Measurements from ENCODE around the gene BMP4. TPM values are rescaled to one million over a fixed set of nuclear protein-coding genes. Genes with fewer than 3 reads are reported as not detected.

BMP4 gene
- total RNA-seq, 1 experiment from 2014 or later = 0.87 TPM

DNA sequence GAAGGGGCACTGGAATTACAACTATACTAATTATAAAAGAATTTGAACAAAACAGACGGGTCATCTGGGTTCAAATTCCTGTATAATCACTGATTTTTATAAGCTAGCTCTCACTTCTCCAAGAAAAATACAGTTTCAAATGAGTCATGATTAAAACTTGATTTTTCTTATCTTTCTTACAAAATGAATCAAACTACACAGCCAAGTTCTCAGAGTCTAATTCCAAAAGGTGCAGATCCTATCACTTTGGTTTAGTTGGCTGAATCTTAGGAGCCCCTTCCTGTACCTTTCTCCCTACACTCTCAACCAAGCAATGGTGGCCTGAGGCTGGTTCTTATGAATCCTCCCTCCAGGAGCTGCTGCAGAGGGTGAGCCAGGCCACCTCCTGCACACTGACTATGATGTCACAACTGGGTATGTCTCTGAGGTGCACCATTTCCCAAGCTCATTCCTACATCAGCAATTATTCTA lies 43.8 kb upstream of the BMP4 start:
- Histone ChIP-seq H3K36me3 (ENCODE audit: control insufficient read depth, insufficient read depth, low read length) (no peaks in the 10 kb centered on the region), H3K4me3 (ENCODE audit: low read depth in 2 of 2, low read length in 2 of 2) (no peak overlapping the region), H3K4me1 (ENCODE audit: control insufficient read depth, insufficient read depth, low read length) (no peaks in the 10 kb centered on the region), H3K27me3 (ENCODE audit: control insufficient read depth, insufficient read depth, low read length) (no peaks in the 10 kb centered on the region), H3K9me3 (ENCODE audit: control insufficient read depth, insufficient read depth, low read depth, low read length) (no peaks in the 10 kb centered on the region), H3K27ac (ENCODE audit: low read length) (no peak overlapping the region)
- in situ Hi-C loops (cut with HindIII; ENCODE audit: low pct_unique_long_range_greater_than_20kb, low sequenced_read_pairs) = no loop called here
- ChIA-PET CTCF (no interaction called here), POLR2A (no interaction called here)
- no peak for TF ChIP-seq CTCF (IDR thresholded peaks at IDR 0.05)
- no peak for TF ChIP-seq SIN3A (IDR thresholded peaks at IDR 0.05; ENCODE audit: borderline replicate concordance, insufficient read depth, low read depth, low read length)
- no peak for TF ChIP-seq POLR2AphosphoS5 (IDR thresholded peaks at IDR 0.05; ENCODE audit: low read depth, low read length)
- TF ChIP-seq, protein P1, sequence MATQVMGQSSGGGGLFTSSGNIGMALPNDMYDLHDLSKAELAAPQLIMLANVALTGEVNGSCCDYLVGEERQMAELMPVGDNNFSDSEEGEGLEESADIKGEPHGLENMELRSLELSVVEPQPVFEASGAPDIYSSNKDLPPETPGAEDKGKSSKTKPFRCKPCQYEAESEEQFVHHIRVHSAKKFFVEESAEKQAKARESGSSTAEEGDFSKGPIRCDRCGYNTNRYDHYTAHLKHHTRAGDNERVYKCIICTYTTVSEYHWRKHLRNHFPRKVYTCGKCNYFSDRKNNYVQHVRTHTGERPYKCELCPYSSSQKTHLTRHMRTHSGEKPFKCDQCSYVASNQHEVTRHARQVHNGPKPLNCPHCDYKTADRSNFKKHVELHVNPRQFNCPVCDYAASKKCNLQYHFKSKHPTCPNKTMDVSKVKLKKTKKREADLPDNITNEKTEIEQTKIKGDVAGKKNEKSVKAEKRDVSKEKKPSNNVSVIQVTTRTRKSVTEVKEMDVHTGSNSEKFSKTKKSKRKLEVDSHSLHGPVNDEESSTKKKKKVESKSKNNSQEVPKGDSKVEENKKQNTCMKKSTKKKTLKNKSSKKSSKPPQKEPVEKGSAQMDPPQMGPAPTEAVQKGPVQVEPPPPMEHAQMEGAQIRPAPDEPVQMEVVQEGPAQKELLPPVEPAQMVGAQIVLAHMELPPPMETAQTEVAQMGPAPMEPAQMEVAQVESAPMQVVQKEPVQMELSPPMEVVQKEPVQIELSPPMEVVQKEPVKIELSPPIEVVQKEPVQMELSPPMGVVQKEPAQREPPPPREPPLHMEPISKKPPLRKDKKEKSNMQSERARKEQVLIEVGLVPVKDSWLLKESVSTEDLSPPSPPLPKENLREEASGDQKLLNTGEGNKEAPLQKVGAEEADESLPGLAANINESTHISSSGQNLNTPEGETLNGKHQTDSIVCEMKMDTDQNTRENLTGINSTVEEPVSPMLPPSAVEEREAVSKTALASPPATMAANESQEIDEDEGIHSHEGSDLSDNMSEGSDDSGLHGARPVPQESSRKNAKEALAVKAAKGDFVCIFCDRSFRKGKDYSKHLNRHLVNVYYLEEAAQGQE (IDR thresholded peaks at IDR 0.05; ENCODE audit: insufficient read depth in 1 of 2, low read depth in 2 of 2, low read length in 1 of 2) = no peak
- TF ChIP-seq TCF7L2 (IDR thresholded peaks at IDR 0.05; ENCODE audit: low read depth, low read length) = no peak
- no TSS peak for BruUV-seq (replicated peaks)
- ATAC-seq (no peak), DNase-seq (ENCODE audit: low read depth, low spot score) (no peak)
- intact Hi-C loops (cut with micrococcal nuclease; ENCODE audit: unreplicated experiment) = no loop called here

DNA sequence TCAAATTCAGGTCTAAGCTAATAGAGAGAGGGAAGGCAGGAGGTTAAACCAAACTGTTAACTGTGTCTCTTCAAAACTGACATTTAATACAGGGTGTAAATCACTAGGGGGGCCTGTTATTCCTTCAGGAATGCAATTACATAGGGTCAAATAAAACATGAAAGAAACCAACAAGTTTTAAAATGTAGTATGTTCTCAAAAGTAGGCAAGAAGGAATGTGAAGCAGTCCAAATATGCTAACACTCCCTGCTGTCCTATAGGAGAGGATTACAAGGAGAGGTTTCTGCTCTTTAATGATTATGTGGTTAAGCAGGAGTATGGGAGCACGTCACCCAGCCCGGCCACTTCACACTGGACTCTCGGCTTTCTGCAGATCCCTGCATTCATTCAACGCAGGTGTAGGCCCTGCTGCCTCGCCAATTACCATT lies 42.5 kb upstream of the BMP4 start:
- in situ Hi-C loops (cut with HindIII; ENCODE audit: low pct_unique_long_range_greater_than_20kb, low sequenced_read_pairs) (no loop called here), intact Hi-C loops (cut with micrococcal nuclease; ENCODE audit: unreplicated experiment) (no loop called here)
- ATAC-seq (no peak), DNase-seq (ENCODE audit: low read depth, low spot score) (no peak)
- Histone ChIP-seq H3K9me3 (ENCODE audit: control insufficient read depth, insufficient read depth, low read depth, low read length) (no peaks in the 10 kb centered on the region), H3K27ac (ENCODE audit: low read length) (no peak overlapping the region), H3K36me3 (ENCODE audit: control insufficient read depth, insufficient read depth, low read length) (no peaks in the 10 kb centered on the region), H3K4me1 (ENCODE audit: control insufficient read depth, insufficient read depth, low read length) (no peaks in the 10 kb centered on the region), H3K4me3 (ENCODE audit: low read depth in 2 of 2, low read length in 2 of 2) (no peak overlapping the region), H3K27me3 (ENCODE audit: control insufficient read depth, insufficient read depth, low read length) (no peaks in the 10 kb centered on the region)
- no TSS peak for BruUV-seq (replicated peaks)
- ChIA-PET CTCF (no interaction called here), POLR2A (no interaction called here)
- TF ChIP-seq CTCF (IDR thresholded peaks at IDR 0.05) = no peak
- TF ChIP-seq TCF7L2 (IDR thresholded peaks at IDR 0.05; ENCODE audit: low read depth, low read length) = peak; percentile 45; the same call in 1 of the 2 replicates
